Keratinocyte (primary cell): ENCODE results near the gene TNIK. TPM values are rescaled to one million over a fixed set of nuclear protein-coding genes. Genes with fewer than 3 reads are reported as not detected.

Experiments
- DNase-seq: peaks from one replicate; pipeline ENCODE4 v3.0.0-alpha.2; 2011; ENCODE audit warnings: low read depth, missing footprints, low spot score
- FAIRE-seq: peaks from 2 replicates; lab custom pipeline; 2011; peaks lifted over from hg19 to GRCh38; lab: Jason Lieb, UNC
- H2AFZ ChIP-seq: 2 replicates; pipeline ENCODE4 v1.6.0; 2012; ENCODE audit warnings: low read length, control low read depth, inconsistent platforms; ENCODE audit not compliant: control insufficient read depth
- H3K27ac ChIP-seq: 2 replicates; pipeline ENCODE4 v1.5.1; 2011; ENCODE audit warnings: low read length; ENCODE audit not compliant: control insufficient read depth, insufficient read depth
- H3K27me3 ChIP-seq: 3 replicates; pipeline ENCODE4 v1.6.0; 2011; ENCODE audit warnings: low read length; ENCODE audit not compliant: control insufficient read depth, insufficient read depth; ENCODE audit errors: extremely low read depth
- H3K36me3 ChIP-seq, 2 experiments: 2 replicates in 1 of 2; 3 replicates in 1 of 2; pipeline ENCODE4 v1.5.1; 2011; ENCODE audit warnings: low read length in 2 of 2, mild to moderate bottlenecking in 1 of 2; ENCODE audit not compliant: control insufficient read depth in 2 of 2, insufficient read depth in 2 of 2; ENCODE audit errors: extremely low read depth in 1 of 2
- H3K4me1 ChIP-seq: 3 replicates; pipeline ENCODE4 v1.5.1; 2011; ENCODE audit warnings: low read length; ENCODE audit not compliant: control insufficient read depth, insufficient read depth; ENCODE audit errors: extremely low read depth
- H3K4me2 ChIP-seq: 3 replicates; pipeline ENCODE4 v1.6.0; 2011; ENCODE audit warnings: low read depth, low read length; ENCODE audit not compliant: control insufficient read depth, insufficient read depth; ENCODE audit errors: extremely low read depth
- H3K4me3 ChIP-seq, 3 experiments: fragments of 200-600 bp in 1 of 3; sonication (generic) in 1 of 3; 2 replicates in 2 of 3; 3 replicates in 1 of 3; pipeline ENCODE4 v1.5.1; 2011 to 2016; ENCODE audit warnings: low read length in 3 of 3, mild to moderate bottlenecking in 3 of 3, control low read depth in 2 of 3, inconsistent platforms in 1 of 3, low read depth in 1 of 3, mixed read lengths in 1 of 3, mixed run types in 1 of 3, moderate library complexity in 1 of 3; ENCODE audit not compliant: control insufficient read depth in 2 of 3, insufficient read depth in 2 of 3; ENCODE audit errors: extremely low read depth in 1 of 3
- H3K79me2 ChIP-seq: 2 replicates; pipeline ENCODE4 v1.6.0; 2012; ENCODE audit warnings: low read length; ENCODE audit not compliant: control insufficient read depth, insufficient read depth
- H3K9ac ChIP-seq: 3 replicates; pipeline ENCODE4 v1.6.0; 2011; ENCODE audit warnings: low read length; ENCODE audit not compliant: control insufficient read depth, insufficient read depth; ENCODE audit errors: extremely low read depth
- H3K9me1 ChIP-seq: 3 replicates; pipeline ENCODE4 v1.6.0; 2011; ENCODE audit warnings: low read length; ENCODE audit not compliant: control insufficient read depth, insufficient read depth; ENCODE audit errors: extremely low read depth
- H3K9me3 ChIP-seq: 2 replicates; pipeline ENCODE4 v1.5.1; 2012; ENCODE audit warnings: low read depth, low read length; ENCODE audit not compliant: control insufficient read depth
- H4K20me1 ChIP-seq: 3 replicates; pipeline ENCODE4 v1.6.0; 2011; ENCODE audit warnings: low read length; ENCODE audit not compliant: control insufficient read depth, insufficient read depth; ENCODE audit errors: extremely low read depth
- CTCF ChIP-seq, 3 experiments: IDR thresholded peaks in 1 of 3; conservative IDR thresholded peaks in 1 of 3; optimal IDR thresholded peaks in 1 of 3; 2 replicates in 2 of 3; 3 replicates in 1 of 3; pipeline versions ENCODE3 to v1.5.1; 2011; ENCODE audit warnings: low read length in 3 of 3, mild to moderate bottlenecking in 3 of 3, moderate library complexity in 2 of 3, control low read depth in 1 of 3, inconsistent platforms in 1 of 3; ENCODE audit not compliant: insufficient read depth in 2 of 3; ENCODE audit errors: extremely low read depth in 1 of 3
- EZH2 ChIP-seq: IDR thresholded peaks from one replicate; pipeline ENCODE4 v1.6.1; 2012; ENCODE audit warnings: inconsistent platforms, mild to moderate bottlenecking, low read length, moderate library complexity
- dilution Hi-C: fragments of 300-500 bp; cut with MboI; formaldehyde crosslinking; loops from one replicate; pipeline ENCODE4 v1.7.0; 2020; ENCODE audit warnings: low sequenced_read_pairs; ENCODE audit not compliant: extremely low pct_ligation_motif_present
- polyA plus RNA-seq, 5 experiments: library from polyadenylated mRNA; depleted of rRNA in 3 of 5; stranded (reverse) in 3 of 5; stranded (forward) in 1 of 5; unstranded in 1 of 5; fragments of >200 nt; gene quantifications; 1 replicate in 1 of 5; 2 replicates in 3 of 5; 3 replicates in 1 of 5; pipeline versions ENCODE4 v1.2.1 to v1.2.3, GENCODE V29; 2011 to 2012; ENCODE audit warnings: missing spikeins in 2 of 5, low read depth in 1 of 5, low replicate concordance in 1 of 5

The TNIK gene
- polyA plus RNA-seq, 1 donor (not counting 4 experiments of a cell fraction or from before 2014, with no cell fraction given): 4.4 TPM

GRCh38 chr3:171023566-171023965 is 436.6 kb downstream of the TNIK start:
- H2AFZ ChIP-seq: no peak overlapping the region
- FAIRE-seq (no peak), DNase-seq (no peak)
- TF ChIP-seq CTCF (optimal IDR thresholded peaks at IDR 0.05 in 1 of 3, IDR thresholded peaks at IDR 0.05 in 1 of 3, conservative IDR thresholded peaks at IDR 0.05 in 1 of 3; ENCODE audit: extremely low read depth in 1 of 3, insufficient read depth in 2 of 3, low read length in 3 of 3): no peak
- no peak for TF ChIP-seq EZH2
- H3K9me3 ChIP-seq: no peaks in the 10 kb centered on the region
- H3K27me3 ChIP-seq: no peaks in the 10 kb centered on the region
- H3K4me2 ChIP-seq: no peak overlapping the region
- H3K4me1 ChIP-seq: peaks cover 10% of the 10 kb centered on the region
- H3K36me3 ChIP-seq: no peaks in the 10 kb centered on the region
- H3K9ac ChIP-seq: no peak overlapping the region
- H3K79me2 ChIP-seq: no peaks in the 10 kb centered on the region
- dilution Hi-C loops: no loop called here
- H3K4me3 ChIP-seq: no peak overlapping the region
- no peak overlapping the region for H3K27ac ChIP-seq
- no peaks in the 10 kb centered on the region for H4K20me1 ChIP-seq
- H3K9me1 ChIP-seq: no peaks in the 10 kb centered on the region

DNA sequence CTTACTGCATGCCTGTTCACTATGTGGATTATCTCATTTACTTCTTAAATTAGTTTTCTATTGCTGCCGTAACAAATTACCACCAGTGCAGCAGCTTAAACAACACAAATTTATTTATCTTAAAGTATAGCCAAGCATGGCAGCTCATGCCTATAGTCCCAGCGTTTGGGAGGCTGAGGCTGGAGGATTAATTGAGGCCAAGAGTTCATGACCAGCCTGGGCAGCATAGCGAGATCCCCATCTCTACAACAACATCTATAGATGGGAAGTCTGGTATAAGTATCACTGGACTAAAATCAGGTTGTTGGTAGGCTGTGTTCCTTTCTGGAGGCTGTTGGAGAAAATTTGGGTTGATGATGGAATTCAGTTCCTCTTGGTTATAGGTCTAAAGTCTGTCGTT is 438.8 kb downstream of the TNIK start:
- TF ChIP-seq CTCF (optimal IDR thresholded peaks at IDR 0.05 in 1 of 3, IDR thresholded peaks at IDR 0.05 in 1 of 3, conservative IDR thresholded peaks at IDR 0.05 in 1 of 3; ENCODE audit: extremely low read depth in 1 of 3, insufficient read depth in 2 of 3, low read length in 3 of 3) (no peak), EZH2 (no peak)
- H3K9ac ChIP-seq: no peak overlapping the region
- DNase-seq (no peak), FAIRE-seq (no peak)
- no peaks in the 10 kb centered on the region for H3K27me3 ChIP-seq
- H3K9me3 ChIP-seq: no peaks in the 10 kb centered on the region
- H3K36me3 ChIP-seq: no peaks in the 10 kb centered on the region
- H3K4me3 ChIP-seq: no peak overlapping the region
- H3K4me1 ChIP-seq: no peaks in the 10 kb centered on the region
- H4K20me1 ChIP-seq: no peaks in the 10 kb centered on the region
- no peaks in the 10 kb centered on the region for H3K9me1 ChIP-seq
- dilution Hi-C loops: no loop called here
- no peak overlapping the region for H3K4me2 ChIP-seq
- no peaks in the 10 kb centered on the region for H3K79me2 ChIP-seq
- H2AFZ ChIP-seq: no peak overlapping the region
- H3K27ac ChIP-seq: no peak overlapping the region
